ENCODE measurements around the gene ATP2B2.
"Not testable (repeated sequence)": the region's sequence is repeated elsewhere in the genome, so short reads cannot be mapped to it uniquely, and the experiment has no call there.

The ATP2B2 gene

GRCh38 chr3:10317311-10317960 lies 187.9 kb downstream of the ATP2B2 start:
- DNase-seq = no peak

- DNase-seq = no peak
Measured at GRCh38 chr3:10315771-10316344, 189.5 kb downstream of the ATP2B2 start.

GRCh38 chr3:10315101-10315500 lies 190.3 kb downstream of the ATP2B2 start:
- no peak for DNase-seq

GRCh38 chr3:10312861-10313260 lies 192.5 kb downstream of the ATP2B2 start:
- no peak for DNase-seq

GRCh38 chr3:10312391-10312790 lies 193.0 kb downstream of the ATP2B2 start:
- DNase-seq = no peak

- no peak for DNase-seq
Measured at GRCh38 chr3:10311710-10312109, 193.7 kb downstream of the ATP2B2 start.

- no peak for DNase-seq
Measured at GRCh38 chr3:10310578-10310977, 194.8 kb downstream of the ATP2B2 start.

- no peak for DNase-seq
Measured at GRCh38 chr3:10309736-10310135, 195.7 kb downstream of the ATP2B2 start.

- no peak for DNase-seq
Measured at GRCh38 chr3:10308678-10309077, 196.7 kb downstream of the ATP2B2 start.

DNA sequence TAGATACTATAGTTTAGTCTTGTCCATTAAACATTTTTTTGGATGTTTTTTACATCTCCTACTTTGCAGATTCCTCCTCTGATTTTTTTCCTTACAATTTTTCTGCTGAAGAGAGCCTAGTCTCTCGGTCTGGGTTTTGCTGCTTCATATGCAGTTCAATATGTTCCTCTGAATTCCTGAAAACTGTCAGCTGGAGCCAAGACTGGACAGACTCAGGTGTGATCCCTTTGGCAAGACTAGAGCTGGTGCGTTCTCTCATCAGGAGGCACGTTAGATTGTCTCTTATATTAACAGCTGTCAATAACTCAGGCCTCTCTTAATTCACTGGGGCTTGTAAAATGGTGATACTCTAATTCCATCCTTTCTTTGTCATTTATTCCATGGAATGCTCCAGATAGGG lies 199.2 kb downstream of the ATP2B2 start:
- DNase-seq = no peak

GRCh38 chr3:10305331-10305902 lies 200.0 kb downstream of the ATP2B2 start:
- DNase-seq = no peak

DNA sequence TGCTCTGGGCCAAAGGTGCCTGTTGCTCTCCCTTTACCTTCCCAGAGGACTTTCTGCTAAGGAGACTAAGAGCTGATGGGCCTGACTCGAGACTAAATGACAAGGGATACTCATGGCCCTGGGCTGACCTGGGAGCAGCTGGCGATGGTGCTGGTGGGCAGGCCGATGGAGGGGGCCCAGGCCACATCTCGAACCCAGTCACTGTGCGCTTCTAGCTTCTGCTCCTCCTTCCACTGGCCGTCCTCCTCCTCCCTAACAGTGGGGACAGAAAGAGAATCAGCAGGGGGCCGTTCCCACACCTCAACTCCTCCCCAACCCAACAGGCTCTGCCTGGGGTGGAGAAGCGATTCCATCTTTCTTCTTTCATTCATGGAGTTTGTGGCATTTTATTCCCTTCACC lies 200.5 kb downstream of the ATP2B2 start:
- no peak for DNase-seq

DNA sequence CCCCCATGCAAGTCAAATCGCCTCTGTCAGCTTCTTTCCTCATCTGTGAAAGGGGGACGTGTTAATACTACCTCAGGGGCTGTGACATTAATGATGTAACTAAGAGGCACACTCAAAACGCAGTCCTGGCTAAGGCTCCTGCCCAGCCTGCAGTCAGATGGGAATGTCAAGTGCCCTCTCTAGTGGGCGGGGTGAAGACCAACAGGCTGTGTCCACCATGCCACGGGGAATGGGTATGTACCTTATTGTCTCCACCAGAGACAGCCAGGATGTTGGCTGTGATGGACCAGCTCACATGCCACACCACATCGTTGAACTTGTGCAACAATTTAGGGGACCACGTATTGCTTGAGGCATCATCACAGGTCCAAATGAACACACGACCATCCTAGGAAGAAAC lies 201.6 kb downstream of the ATP2B2 start:
- no peak for DNase-seq

DNA sequence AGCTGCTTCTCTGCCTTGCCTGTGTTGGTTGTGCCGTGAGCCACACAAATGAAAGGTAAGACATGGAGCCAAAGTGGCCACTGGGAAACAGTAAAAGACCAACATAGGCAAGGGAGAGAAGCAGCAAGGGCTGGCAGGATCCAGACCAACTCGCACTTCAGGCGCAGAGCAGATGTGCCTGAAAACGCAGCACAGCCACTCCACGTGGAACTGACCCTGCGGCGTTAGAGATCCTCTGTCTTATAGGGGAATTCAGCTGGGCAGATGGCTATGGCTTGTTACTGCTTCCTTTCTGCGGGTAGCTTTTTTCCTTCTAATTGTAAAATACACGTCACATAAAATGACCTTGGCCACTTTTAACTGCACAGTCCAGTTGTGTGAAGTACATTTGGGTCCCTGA lies 202.3 kb downstream of the ATP2B2 start:
- DNase-seq = no peak

DNA sequence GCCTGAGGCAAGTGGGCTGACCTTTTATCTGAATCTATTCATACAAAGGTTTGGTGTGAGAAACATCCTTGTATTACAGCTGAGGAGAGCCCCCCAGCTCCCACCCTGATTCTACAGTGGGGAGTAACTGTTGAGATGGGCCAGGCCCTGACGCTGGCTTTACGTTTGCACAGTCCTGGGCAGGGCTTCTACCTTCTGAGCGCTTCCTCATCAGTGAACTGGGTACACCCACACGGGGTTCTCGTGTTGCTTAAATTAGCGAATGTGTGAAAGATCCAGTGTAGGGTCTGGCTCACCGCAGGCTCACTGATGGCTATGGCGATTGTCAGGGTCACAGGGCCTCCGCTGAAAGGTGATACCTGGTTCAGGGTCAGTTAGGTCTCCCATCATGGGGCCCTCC lies 205.3 kb downstream of the ATP2B2 start:
- DNase-seq = no peak

DNA sequence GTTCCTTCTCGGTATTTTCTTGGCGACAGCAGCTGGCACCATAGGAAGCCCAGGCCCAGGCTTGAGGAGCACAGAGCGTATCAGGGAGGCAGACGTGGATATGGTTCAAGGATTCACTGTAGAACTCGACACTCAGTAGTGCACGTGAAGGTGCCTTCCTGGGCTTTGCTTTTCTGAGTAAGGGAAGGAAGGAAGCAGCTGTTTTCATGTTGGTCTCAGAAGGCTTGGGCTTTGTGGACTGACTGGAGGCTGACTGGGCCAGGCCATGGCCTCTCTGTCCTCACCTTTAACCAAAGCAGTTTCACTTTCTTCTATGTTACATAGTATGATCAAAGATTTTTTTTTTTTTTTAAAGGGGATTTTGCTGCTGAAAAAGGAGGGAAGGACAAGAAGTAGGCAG lies 205.7 kb downstream of the ATP2B2 start:
- DNase-seq = no peak

DNA sequence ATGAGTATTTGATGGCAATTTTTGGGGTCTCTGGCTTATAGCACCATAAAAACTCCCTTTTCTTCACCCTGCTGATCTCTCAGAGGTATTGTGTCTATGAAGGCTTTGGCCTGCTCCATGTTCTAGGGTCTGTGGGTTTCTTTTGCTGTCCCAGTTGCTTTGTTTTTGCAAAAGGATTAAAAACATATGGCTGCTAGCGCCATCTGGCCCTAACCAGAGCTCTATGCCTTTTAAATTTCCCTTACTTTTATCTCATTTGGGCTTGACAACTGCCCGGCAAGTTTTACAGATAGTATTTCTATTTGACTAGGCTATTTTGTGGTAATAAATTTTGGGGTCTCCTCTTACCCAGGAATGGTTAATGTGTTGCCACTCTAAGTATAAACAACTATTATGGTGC lies 206.2 kb downstream of the ATP2B2 start:
- DNase-seq = no peak

DNA sequence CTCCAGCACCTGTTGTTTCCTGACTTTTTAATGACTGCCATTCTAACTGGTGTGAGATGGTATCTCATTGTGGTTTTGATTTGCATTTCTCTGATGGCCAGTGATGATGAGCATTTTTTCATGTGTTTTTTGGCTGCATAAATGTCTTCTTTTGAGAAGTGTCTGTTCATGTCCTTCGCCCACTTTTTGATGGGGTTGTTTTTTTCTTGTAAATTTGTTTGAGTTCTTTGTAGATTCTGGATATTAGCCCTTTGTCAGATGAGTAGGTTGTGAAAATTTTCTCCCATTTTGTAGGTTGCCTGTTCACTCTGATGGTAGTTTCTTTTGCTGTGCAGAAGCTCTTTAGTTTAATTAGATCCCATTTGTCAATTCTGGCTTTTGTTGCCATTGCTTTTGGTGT lies 207.3 kb downstream of the ATP2B2 start:
- DNase-seq = not testable (repeated sequence)

DNA sequence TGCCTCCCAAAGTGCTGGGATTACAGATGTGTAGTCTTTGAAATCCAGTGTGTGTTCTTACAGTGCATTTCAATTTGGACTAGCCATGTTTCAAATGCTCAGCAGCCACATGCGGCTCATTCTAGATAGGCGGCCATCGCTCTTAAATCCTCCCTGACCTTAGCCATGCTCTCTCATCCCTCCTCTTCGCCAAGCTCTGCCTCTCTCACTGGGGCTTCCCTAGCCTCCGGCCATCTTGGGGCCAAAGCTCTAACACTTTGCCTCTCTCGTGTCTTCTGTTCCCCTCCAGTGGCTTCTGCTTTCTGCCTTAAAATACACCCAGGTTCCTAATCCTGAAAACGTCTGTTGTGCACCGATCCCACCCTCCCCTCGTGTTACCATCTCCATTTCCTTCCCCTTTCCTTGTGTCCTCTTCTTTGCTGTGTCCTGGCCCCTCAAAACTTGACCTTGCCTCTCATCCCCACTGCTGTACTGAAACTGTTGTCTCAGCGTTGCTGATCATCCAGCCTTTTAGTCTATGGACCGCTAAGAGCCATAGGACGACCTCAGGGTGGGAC lies 211.3 kb downstream of the ATP2B2 start:
- DNase-seq = no peak

DNA sequence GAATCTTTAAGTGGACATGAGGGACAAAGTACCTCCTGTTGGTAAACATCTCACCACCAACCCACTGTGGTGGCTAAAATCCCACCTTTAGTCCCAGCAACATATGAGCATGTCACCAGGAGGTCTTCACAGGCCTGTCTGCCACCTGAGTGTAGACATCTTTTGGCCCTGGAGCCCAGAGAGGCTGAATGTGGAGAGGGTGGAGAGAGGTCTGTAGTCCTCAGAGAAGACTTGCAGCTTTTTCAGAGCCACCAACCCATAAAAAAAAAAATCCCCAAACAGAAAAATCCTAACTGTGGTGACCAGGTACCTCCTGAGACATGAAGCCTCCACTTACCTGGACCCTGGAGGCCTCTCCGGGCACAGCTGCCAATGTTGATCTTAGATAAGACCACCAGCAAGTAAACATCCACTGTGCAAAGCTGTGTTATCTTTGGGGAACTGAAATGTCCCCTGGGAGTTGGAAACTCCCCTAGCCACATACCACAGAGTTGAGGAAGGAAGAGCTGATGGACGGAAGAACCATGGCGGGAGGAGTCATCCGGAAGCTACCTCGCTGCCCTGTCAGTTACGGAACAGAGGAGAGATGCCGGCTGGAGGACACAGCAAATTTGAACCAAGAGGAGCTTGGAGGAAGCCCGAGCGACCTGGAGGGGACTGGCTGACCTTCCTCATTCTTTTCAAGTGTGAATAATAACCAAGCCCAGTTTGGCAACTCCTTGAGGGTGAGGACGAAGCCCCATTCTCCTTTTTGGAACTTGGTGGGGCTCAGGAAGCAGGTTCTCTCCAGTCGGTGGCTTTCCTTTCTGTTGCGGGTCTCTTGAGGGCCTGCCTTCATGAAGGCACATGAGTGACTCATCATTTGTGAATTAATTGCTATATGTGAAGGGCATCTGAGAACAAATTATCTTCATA lies 212.6 kb downstream of the ATP2B2 start, which contains the start of gene GHRL:
TSS of gene GHRL (minus strand) at position 443 of the 915 bp plus-strand sequence. CDS start 2,767 bp downstream, outside the sequence.
- no peak for DNase-seq

DNA sequence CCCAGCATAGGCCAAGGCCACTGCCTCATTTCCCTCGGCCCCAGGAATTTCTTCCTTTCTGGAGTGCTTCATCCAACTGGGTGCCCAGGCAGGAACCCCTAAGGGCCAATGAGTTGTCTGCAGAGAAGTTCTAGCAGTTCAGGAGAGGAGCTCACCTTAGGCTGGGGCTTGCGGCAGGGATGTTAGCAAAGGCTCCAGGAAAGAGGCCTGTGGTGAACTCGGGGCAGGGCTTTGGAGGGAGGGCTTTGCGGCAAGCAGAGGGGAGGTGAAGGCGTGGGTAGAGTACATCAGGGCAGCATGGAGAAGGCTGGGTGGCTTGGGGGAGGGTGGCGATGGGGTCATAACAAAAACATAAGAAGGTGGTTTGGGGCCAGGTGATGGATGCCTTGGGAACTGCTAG lies 213.7 kb downstream of the ATP2B2 start:
- DNase-seq = no peak

DNA sequence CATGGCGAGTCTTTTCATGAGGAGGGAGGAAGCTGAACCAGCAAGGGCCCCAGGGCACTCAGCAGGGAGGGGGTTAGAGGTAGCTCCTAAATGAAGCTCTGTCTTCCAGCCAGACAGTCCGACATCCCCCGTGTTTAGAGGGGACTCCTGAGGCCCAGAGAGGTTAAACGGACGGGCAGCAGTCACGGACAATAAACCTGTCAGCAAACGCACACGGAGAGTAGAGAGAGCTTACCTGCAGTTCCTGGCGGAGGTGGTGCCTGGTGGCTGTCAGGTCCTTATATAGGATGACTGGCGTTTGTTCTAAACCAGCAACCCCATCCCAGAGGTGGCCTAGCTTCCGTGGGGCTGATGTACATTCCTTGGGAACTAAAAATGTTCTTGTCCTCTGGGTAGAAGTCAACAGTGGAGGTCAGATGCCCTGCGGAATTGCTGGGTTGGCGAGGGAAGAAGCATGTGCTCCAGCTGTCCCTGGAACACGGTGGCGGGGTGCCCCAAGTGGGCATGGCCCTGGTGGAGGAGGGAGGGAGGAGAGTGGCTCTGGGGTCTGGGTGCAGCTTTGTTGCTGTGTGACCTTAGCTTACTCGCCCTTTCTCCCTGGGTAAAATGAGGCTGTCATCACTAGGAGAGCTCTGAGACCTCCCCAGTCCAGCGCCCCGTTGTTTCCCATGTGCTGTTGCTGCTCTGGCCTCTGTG lies 214.8 kb downstream of the ATP2B2 start:
- no peak for DNase-seq
